ENCODE results near the gene ZBTB45. TPM values are rescaled to one million over a fixed set of nuclear protein-coding genes. Genes with fewer than 3 reads are reported as not detected.

The ZBTB45 gene
- total and polyA plus RNA-seq, 8 donors: 4.3 to 9.3 (median 6.3) TPM

- ATAC-seq: no peak
- Histone ChIP-seq H3K4me3 (no peak overlapping the region), H3K27me3 (no peaks in the 10 kb centered on the region), H3K9me3 (no peaks in the 10 kb centered on the region), H3K27ac (no peak overlapping the region), H3K4me1 (peaks cover 6 to 14% (median 11%) of the 10 kb centered on the region in 3 donors), H3K36me3 (no peaks in the 10 kb centered on the region)
- intact Hi-C loops (cut with DNase I): no loop called here
- WGBS, 2 donors: 65 to 87% methylated on average over 3 of the region's 3 CpGs
- FAIRE-seq: no peak
- TF ChIP-seq CTCF (IDR thresholded peaks at IDR 0.05): no peak
- DNase-seq: no peak
Observed at GRCh38 chr19:58522709-58523108, 3.1 kb upstream of the ZBTB45 start.

GRCh38 chr19:58521651-58522050, 2.0 kb upstream of the ZBTB45 start:
- H3K4me1 ChIP-seq: peaks cover 6 to 14% (median 13%) of the 10 kb centered on the region in 3 donors
- no peak overlapping the region for H3K4me3 ChIP-seq
- no peak overlapping the region for H3K27ac ChIP-seq
- DNase-seq: no peak
- peaks cover 0 to 7% (median 0%) of the 10 kb centered on the region in 3 donors for H3K36me3 ChIP-seq
- no peaks in the 10 kb centered on the region for H3K9me3 ChIP-seq
- 63 to 68% methylated on average over 4 of the region's 4 CpGs for WGBS, 2 donors
- no peak for FAIRE-seq
- intact Hi-C loops (cut with DNase I): no loop called here
- no peaks in the 10 kb centered on the region for H3K27me3 ChIP-seq
- no peak for ATAC-seq
- TF ChIP-seq CTCF (IDR thresholded peaks at IDR 0.05): no peak

GRCh38 chr19:58520257-58520599, 618 bp upstream of the ZBTB45 start:
- no peak for FAIRE-seq
- no peak for ATAC-seq
- Histone ChIP-seq H3K27me3 (no peaks in the 10 kb centered on the region), H3K27ac (peak overlapping the region; percentile 86 to 93 (median 90)), H3K4me3 (peak overlapping the region; percentile 55 to 94 (median 84)), H3K36me3 (peaks cover 0 to 8% (median 0%) of the 10 kb centered on the region in 3 donors), H3K9me3 (no peaks in the 10 kb centered on the region), H3K4me1 (peaks cover 6 to 14% (median 13%) of the 10 kb centered on the region in 3 donors)
- no peak for TF ChIP-seq CTCF (IDR thresholded peaks at IDR 0.05)
- 2 to 5% methylated on average over 7 of the region's 7 CpGs for WGBS, 2 donors
- DNase-seq: no peak
- intact Hi-C loops (cut with DNase I): no loop called here

- Histone ChIP-seq H3K4me3 (peak overlapping the region; percentile 55 to 94 (median 84)), H3K36me3 (peaks cover 0 to 8% (median 0%) of the 10 kb centered on the region in 3 donors), H3K9me3 (no peaks in the 10 kb centered on the region), H3K27me3 (no peaks in the 10 kb centered on the region), H3K27ac (peak overlapping the region; percentile 86 to 93 (median 90)), H3K4me1 (peaks cover 6 to 14% (median 13%) of the 10 kb centered on the region in 3 donors)
- FAIRE-seq: no peak
- intact Hi-C loops (cut with DNase I): no loop called here
- DNase-seq: peak in 5 of 6 donors; percentile 53 to 76 (median 58)
- WGBS, 2 donors: 0% methylated on average over 14 of the region's 14 CpGs
- ATAC-seq: peak; percentile 49 to 73 (median 64)
- TF ChIP-seq CTCF (IDR thresholded peaks at IDR 0.05): peak in 3 of 4 donors; percentile 29 to 35 (median 32)
Observed at GRCh38 chr19:58519087-58519354, 589 bp downstream of the ZBTB45 start.

GRCh38 chr19:58518256-58519086, 1.1 kb downstream of the ZBTB45 start:
- no peaks in the 10 kb centered on the region for H3K9me3 ChIP-seq
- H3K36me3 ChIP-seq: peaks cover 0 to 8% (median 0%) of the 10 kb centered on the region in 3 donors
- H3K4me3 ChIP-seq: peak overlapping the region; percentile 55 to 94 (median 84)
- intact Hi-C loops (cut with DNase I): no loop called here
- DNase-seq: peak in 3 of 6 donors; percentile 10 to 67 (median 27)
- peak overlapping the region; percentile 86 to 93 (median 90) for H3K27ac ChIP-seq
- WGBS, 2 donors: 7 to 8% methylated on average over 22 of the region's 22 CpGs
- H3K4me1 ChIP-seq: peaks cover 6 to 14% (median 13%) of the 10 kb centered on the region in 3 donors
- peak in 1 of 4 donors; percentile 16 for TF ChIP-seq CTCF (IDR thresholded peaks at IDR 0.05)
- ATAC-seq: no peak
- no peaks in the 10 kb centered on the region for H3K27me3 ChIP-seq
- FAIRE-seq: no peak
